A549 treated with dexamethasone at 1 μM for 4 hours (cell line): ENCODE measurements around the gene DLEU7. TPM values are rescaled to one million over a fixed set of nuclear protein-coding genes. Genes with fewer than 3 reads are reported as not detected.

Experiments
- total RNA-seq: library from RNA; stranded (reverse); fragments of 200-300 nt; extraction: Qiagen RNA extraction; gene quantifications from 5 replicates; pipeline ENCODE4 v1.2.3, GENCODE V29; 2022

The DLEU7 gene
- total RNA-seq, result not detected in 5 replicates

GRCh38 chr13:50843257-50844083, at the start of gene DLEU7:
TSS of gene DLEU7 (minus strand) at chr13:50843692. CDS start at chr13:50843646, 46 bp downstream.

Other genes with a start within 250 kb of the DLEU7 start
- 24.5 to 30.6 TPM (median 27.4 TPM) in 5 replicates for gene RNASEH2B, start 66.1 kb upstream of the DLEU7 start, total RNA-seq